ENCODE results near the gene XRN1.

DNA sequence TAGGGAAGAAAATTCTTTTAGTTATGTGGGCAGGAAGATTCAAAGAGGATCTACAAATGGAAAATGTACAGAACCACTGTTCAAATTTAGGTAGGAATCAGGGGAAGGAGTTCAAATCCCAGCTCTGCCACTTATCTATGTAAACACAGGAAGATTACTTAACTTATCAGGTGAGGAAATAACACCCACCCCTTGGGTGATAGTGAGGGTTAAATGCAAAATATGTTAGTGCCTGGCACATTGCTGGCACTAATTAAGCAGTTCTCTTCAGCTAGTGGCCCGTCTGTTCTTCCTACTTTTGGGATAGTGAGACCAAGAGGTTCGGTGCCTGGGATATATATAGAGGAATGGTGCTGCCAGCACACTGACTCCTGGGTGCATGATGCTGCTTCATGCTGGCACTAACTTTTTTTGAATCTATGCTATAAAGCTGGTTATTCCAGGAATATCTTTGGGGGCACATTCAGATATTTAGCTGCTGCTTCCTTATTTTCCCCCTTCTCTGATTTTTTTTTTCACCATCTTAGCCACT lies 83.8 kb downstream of the XRN1 start:
- TF ChIP-seq, protein P1, sequence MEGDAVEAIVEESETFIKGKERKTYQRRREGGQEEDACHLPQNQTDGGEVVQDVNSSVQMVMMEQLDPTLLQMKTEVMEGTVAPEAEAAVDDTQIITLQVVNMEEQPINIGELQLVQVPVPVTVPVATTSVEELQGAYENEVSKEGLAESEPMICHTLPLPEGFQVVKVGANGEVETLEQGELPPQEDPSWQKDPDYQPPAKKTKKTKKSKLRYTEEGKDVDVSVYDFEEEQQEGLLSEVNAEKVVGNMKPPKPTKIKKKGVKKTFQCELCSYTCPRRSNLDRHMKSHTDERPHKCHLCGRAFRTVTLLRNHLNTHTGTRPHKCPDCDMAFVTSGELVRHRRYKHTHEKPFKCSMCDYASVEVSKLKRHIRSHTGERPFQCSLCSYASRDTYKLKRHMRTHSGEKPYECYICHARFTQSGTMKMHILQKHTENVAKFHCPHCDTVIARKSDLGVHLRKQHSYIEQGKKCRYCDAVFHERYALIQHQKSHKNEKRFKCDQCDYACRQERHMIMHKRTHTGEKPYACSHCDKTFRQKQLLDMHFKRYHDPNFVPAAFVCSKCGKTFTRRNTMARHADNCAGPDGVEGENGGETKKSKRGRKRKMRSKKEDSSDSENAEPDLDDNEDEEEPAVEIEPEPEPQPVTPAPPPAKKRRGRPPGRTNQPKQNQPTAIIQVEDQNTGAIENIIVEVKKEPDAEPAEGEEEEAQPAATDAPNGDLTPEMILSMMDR (conservative IDR thresholded peaks at IDR 0.05): no peak
- no peak for TF ChIP-seq ZFX (IDR thresholded peaks at IDR 0.05)
